NB4 (cell line): Measurements from ENCODE around the gene BCL3.

Experiments
- CTCF ChIP-seq: IDR thresholded peaks from one replicate; pipeline ENCODE4 v1.5.1; 2012; ENCODE audit warnings: low read depth, low read length
- MAX ChIP-seq: IDR thresholded peaks from 2 replicates; pipeline ENCODE4 v1.6.1; 2011; ENCODE audit warnings: low read depth, low read length
- MYC ChIP-seq: IDR thresholded peaks from 2 replicates; pipeline ENCODE4 v1.6.1; 2011; ENCODE audit warnings: low read depth, low read length
- POLR2A ChIP-seq: IDR thresholded peaks from 2 replicates; pipeline ENCODE4 v1.6.1; 2011; ENCODE audit warnings: mild to moderate bottlenecking; ENCODE audit not compliant: insufficient read length; ENCODE audit errors: extremely low read depth

- TF ChIP-seq CTCF (no peak), MYC (no peak), POLR2A (no peak), MAX (no peak)
These were observed 36.8 kb downstream of the BCL3 start for GRCh38 chr19:44785271-44785670.
